T-helper 1 cell treated with Interleukin-12 subunit alpha and Interleukin-12 subunit beta and Interleukin-4 antibody, amounts not matched to agents 30 μg/mL and 1 μg/mL, for 36 hours (primary cell): ENCODE measurements around the gene RDH8.

Experiments
- H3K27ac Mint-ChIP-seq: one replicate; pipeline ENCODE4 v1.8.0; 2021; ENCODE audit warnings: mild to moderate bottlenecking, mixed read lengths
- H3K27me3 Mint-ChIP-seq: one replicate; pipeline ENCODE4 v1.8.0; 2021; ENCODE audit warnings: low read depth, mixed read lengths
- H3K36me3 Mint-ChIP-seq: one replicate; pipeline ENCODE4 v1.8.0; 2021; ENCODE audit warnings: low read depth, mixed read lengths
- H3K4me1 Mint-ChIP-seq: one replicate; pipeline ENCODE4 v1.8.0; 2021; ENCODE audit warnings: low read depth, mixed read lengths
- H3K4me3 Mint-ChIP-seq: one replicate; pipeline ENCODE4 v1.8.0; 2021; ENCODE audit warnings: mild to moderate bottlenecking, moderate library complexity, mixed read lengths
- H3K9me3 Mint-ChIP-seq: one replicate; pipeline ENCODE4 v1.8.0; 2021; ENCODE audit warnings: mixed read lengths

Gene RDH8

DNA sequence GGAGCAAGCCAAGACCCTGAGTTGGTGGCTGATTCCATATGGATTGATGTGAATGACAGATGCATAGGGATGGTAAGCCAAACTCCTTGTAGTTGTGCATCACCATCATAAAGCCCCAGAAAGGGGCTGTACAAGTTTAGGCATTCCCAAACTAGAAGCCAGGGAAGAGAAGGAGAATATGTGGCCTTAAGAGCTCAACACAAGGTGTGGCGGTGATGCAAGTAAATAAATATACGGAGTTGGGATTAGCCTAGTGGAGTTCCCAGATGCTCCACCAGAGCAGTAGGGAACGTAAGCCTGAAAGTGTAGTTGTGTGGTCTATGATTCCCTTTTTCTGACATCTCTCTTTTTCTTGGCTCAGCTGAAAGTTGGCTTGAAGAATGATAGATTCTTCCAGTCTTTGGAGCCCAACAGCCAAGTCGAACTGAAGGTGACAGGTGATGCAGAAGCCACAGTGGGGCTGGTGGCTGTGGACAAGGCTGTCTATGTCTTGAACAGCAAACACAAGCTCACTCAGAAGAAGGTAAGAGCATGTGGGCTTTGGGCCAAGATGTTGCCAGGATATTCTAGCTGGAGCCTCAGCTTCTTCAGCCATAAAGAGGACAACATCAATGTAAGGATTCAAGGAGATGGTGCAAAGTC lies 30.1 kb downstream of the RDH8 start:
- peaks cover 12% of the 10 kb centered on the region for H3K27me3 Mint-ChIP-seq
- no peak overlapping the region for H3K4me3 Mint-ChIP-seq
- H3K27ac Mint-ChIP-seq: no peak overlapping the region
- H3K36me3 Mint-ChIP-seq: no peaks in the 10 kb centered on the region
- no peaks in the 10 kb centered on the region for H3K4me1 Mint-ChIP-seq
- H3K9me3 Mint-ChIP-seq: no peaks in the 10 kb centered on the region

GRCh38 chr19:10044390-10044789 lies 31.1 kb downstream of the RDH8 start:
- no peaks in the 10 kb centered on the region for H3K36me3 Mint-ChIP-seq
- no peak overlapping the region for H3K27ac Mint-ChIP-seq
- peaks cover 12% of the 10 kb centered on the region for H3K27me3 Mint-ChIP-seq

GRCh38 chr19:10045371-10045770 lies 32.1 kb downstream of the RDH8 start:
- H3K27ac Mint-ChIP-seq: no peak overlapping the region
- no peaks in the 10 kb centered on the region for H3K9me3 Mint-ChIP-seq
- H3K36me3 Mint-ChIP-seq: no peaks in the 10 kb centered on the region
- no peaks in the 10 kb centered on the region for H3K4me1 Mint-ChIP-seq
- H3K4me3 Mint-ChIP-seq: no peak overlapping the region
- peaks cover 12% of the 10 kb centered on the region for H3K27me3 Mint-ChIP-seq

More at GRCh38 chr19:10044390-10044789, 31.1 kb downstream of the RDH8 start:
- Mint-ChIP-seq H3K4me3 (no peak overlapping the region), H3K4me1 (no peaks in the 10 kb centered on the region), H3K9me3 (no peaks in the 10 kb centered on the region)

- H3K9me3 Mint-ChIP-seq: no peaks in the 10 kb centered on the region
- H3K4me3 Mint-ChIP-seq: no peak overlapping the region
- no peaks in the 10 kb centered on the region for H3K27me3 Mint-ChIP-seq
- H3K4me1 Mint-ChIP-seq: no peaks in the 10 kb centered on the region
- H3K36me3 Mint-ChIP-seq: no peaks in the 10 kb centered on the region
- no peak overlapping the region for H3K27ac Mint-ChIP-seq
These were observed 36.3 kb downstream of the RDH8 start for GRCh38 chr19:10049626-10050025.

DNA sequence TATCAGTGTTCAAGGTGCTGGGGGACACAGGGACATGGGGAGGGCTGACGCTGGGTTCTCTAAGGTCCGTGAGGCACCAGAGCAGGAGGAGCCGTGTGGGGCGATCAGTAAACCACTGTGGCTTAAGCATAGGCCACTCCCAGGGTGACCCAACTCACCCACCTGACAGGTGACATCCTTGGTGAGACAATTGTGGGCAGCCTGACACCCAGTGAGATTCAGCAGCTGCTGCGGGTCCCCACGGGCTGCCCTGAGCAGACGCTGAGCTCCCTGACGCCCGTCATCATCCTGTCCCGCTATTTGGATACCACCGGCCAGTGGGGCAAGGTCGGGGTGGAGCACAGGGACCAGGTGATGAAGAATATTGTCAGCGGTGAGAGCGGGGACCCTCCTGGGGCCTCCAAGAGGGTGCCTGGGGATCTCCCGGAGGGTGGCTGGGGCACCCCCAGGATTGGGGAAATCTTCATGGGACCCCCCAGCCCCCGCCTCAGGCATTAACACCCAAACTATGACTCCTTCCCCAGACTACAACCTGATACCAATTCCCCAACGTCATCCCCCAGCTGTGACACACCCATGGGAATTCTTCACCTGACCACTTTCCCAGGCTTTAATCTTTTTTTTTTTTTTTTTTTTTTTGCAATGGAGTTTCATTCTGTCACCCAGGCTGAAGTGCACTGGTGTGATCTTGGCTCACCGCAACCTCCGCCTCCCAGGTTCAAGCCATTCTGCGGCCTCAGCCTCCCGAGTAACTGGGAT lies 39.5 kb downstream of the RDH8 start:
- Mint-ChIP-seq H3K4me1 (no peaks in the 10 kb centered on the region), H3K27me3 (no peaks in the 10 kb centered on the region), H3K4me3 (no peak overlapping the region), H3K36me3 (no peaks in the 10 kb centered on the region), H3K9me3 (no peaks in the 10 kb centered on the region), H3K27ac (no peak overlapping the region)

DNA sequence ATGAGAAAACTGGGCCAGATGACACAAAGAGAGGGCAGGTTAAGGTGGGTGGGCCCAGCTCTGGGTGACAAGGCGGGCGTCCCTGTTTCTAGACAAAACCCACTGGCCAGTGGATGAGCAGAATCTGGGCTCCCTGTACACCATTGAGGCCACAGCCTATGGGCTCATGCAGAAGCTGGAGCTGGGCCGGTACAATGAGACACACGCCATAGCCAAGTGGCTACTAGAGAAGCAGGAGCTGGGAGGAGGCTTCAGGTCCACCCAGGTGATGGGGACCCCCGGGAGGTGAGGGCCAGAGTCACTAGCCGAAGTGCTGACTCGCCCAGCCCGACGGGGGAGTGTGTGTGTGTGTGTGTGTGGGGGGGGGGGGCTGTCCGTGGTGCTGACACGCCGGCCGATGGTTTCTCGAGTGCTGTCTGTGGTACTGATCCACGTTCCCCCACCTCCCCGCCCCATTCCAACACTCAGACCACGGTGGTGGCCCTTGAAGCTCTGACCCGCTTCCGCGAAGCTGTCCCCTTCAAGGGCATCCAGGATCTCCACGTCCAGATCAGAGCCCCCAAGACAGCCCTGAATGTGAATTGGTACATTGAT lies 48.5 kb downstream of the RDH8 start:
- Mint-ChIP-seq H3K9me3 (no peaks in the 10 kb centered on the region), H3K27ac (no peak overlapping the region), H3K27me3 (peaks cover 12% of the 10 kb centered on the region), H3K4me3 (no peak overlapping the region), H3K4me1 (no peaks in the 10 kb centered on the region), H3K36me3 (no peaks in the 10 kb centered on the region)

GRCh38 chr19:10068205-10068604 lies 54.9 kb downstream of the RDH8 start:
- no peaks in the 10 kb centered on the region for H3K36me3 Mint-ChIP-seq
- H3K4me1 Mint-ChIP-seq: peaks cover 7% of the 10 kb centered on the region
- no peak overlapping the region for H3K27ac Mint-ChIP-seq
- H3K4me3 Mint-ChIP-seq: no peak overlapping the region
- H3K27me3 Mint-ChIP-seq: peaks cover 12% of the 10 kb centered on the region
- peaks cover 4% of the 10 kb centered on the region for H3K9me3 Mint-ChIP-seq

DNA sequence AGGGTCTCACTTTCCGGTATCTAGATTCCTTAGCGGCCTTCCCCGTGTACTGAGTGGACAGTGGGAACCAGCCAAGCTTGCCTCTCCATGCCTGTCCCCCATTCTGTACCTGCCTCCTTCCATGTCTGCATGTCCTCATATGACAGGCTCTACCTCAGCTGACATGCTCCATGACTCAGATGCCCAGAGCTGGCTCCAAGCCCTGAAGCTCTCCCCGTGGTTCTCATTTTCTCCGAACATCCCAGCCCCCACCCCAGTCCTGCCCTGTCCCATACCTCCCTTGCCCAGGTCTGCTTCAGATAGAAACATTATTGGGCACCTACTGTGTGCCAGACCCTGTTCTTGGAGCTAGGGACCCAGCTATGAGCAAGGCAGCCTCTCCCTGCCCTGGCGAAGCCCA lies 55.8 kb downstream of the RDH8 start:
- Mint-ChIP-seq H3K4me1 (peaks cover 7% of the 10 kb centered on the region), H3K27ac (no peak overlapping the region), H3K36me3 (no peaks in the 10 kb centered on the region), H3K27me3 (peaks cover 7% of the 10 kb centered on the region), H3K9me3 (peaks cover 5% of the 10 kb centered on the region), H3K4me3 (no peak overlapping the region)

- no peak overlapping the region for H3K27ac Mint-ChIP-seq
- H3K4me1 Mint-ChIP-seq: peaks cover 7% of the 10 kb centered on the region
- peaks cover 8% of the 10 kb centered on the region for H3K9me3 Mint-ChIP-seq
- H3K4me3 Mint-ChIP-seq: no peak overlapping the region
- peaks cover 6% of the 10 kb centered on the region for H3K27me3 Mint-ChIP-seq
- H3K36me3 Mint-ChIP-seq: no peaks in the 10 kb centered on the region
These were observed 57.6 kb downstream of the RDH8 start for GRCh38 chr19:10070730-10071446.
